ENCODE results near the gene LYZ.
"Not testable (repeated sequence)": the region's sequence is repeated elsewhere in the genome, so short reads cannot be mapped to it uniquely, and the experiment has no call there.

LYZ gene

DNA sequence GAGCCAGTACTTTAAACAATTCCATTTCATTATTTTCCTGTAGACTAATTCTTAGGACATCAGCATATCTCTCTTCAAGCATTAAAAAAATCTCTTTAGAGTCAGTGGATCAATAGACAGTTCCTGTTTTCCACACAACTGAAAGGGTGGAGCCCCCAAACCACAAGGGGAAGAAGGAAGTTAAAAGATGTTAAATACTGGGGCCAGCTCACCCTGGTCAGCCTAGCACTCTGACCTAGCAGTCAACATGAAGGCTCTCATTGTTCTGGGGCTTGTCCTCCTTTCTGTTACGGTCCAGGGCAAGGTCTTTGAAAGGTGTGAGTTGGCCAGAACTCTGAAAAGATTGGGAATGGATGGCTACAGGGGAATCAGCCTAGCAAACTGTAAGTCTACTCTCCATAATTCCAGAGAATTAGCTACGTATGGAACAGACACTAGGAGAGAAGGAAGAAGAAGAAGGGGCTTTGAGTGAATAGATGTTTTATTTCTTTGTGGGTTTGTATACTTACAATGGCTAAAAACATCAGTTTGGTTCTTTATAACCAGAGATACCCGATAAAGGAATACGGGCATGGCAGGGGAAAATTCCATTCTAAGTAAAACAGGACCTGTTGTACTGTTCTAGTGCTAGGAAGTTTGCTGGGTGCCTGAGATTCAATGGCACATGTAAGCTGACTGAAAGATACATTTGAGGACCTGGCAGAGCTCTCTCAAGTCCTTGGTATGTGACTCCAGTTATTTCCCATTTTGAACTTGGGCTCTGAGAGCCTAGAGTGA, at the start of gene LYZ:
Gene LYZ, plus strand, starts transcription at position 220 of the 777 bp plus-strand sequence. Its CDS starts 28 bp downstream, at position 248.
- DNase-seq, result no peak

DNA sequence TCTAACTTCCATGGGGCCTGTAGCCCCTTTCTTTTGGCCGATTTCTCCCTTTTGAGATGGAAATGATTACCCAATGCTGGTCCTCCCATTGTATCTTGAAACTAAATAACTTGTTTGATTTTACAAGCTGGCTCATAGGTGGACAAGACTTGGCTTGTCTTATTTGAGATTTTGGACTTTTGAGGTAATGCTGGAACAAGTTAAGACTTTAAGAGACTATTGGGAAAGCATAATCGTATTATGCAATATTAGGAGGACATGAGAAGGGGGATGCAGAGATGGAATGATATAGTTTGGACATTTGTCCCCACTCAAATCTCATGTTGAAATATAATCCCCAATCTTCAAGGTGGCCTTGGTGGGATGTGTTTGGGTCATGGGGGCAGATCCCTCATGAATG, 49.2 kb upstream of the LYZ start:
- DNase-seq, result no peak

DNA sequence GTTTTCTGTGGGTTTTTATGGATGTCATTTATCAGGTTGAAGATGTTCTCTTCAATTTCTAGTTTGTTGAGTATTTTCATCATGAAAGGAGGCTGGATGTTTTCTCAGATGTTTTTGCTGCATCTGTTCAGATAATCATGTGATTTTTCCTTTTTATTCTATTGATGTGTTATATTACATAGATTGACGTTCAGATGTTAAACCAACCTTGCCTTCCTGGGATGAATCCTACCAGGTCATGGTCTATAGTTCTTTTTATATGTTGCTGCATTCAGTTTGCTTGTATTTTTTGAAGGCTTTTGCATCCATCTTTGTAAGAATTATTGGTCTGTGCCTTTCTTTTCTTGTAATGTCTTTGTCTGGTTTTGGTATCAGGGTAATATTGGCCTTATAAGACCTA, 43.9 kb upstream of the LYZ start:
- DNase-seq, result no peak

DNA sequence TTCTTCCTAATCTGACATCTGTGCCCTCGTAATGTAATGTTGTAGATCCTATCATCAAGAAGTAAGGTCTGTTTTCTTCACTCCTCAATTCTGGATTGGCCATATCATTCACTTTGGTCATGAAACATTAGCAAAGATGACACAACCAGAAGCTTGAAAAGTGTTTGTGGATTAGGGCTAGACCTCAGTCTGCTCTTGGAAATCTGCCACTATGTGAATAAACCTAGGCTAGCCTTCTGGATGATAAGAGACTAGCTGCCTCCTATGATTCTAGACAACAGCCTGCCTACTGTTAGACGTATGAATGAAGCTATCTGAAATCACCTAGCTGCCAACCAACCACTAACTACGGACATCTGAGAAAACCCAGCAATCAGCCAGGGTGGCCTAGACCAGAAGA, 38.7 kb upstream of the LYZ start:
- DNase-seq, result no peak

DNA sequence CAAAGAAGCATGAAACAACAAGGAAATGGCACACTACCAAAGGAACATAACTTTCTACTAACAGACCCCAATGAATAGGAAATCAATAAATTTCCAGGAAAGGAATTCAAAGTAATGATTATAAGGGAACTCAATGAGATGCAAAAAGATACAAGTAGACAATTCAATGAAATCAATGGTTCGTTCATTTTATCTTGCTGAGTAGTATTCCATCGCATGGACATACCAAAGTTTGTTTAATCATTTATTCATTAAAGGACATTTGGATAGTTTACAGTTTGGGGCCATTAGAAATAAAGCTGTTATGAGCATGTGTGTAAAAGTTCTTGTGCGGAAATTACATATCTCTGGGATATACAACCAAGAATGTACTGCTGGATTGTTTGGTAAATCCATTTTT, 35.0 kb upstream of the LYZ start:
- no peak for DNase-seq

DNA sequence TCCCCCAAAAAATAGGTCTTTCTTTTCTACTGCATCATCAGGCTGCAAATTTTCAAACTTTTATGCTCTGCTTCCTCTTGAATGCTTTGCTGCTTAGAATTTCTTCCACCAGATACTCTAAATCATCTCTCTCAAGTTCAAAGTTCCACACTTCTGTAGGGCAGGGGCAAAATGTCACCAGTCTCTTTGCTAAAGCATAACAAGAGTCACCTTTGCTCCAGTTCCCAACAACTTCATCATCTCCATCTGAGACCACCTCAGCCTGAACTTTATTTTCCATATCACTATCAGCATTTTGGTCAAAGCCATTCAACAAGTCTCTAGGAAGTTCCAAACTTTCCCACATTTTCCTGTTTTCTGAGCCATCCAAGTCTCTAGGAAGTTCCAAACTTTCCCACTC, 31.4 kb upstream of the LYZ start:
- not testable (repeated sequence) for DNase-seq

DNA sequence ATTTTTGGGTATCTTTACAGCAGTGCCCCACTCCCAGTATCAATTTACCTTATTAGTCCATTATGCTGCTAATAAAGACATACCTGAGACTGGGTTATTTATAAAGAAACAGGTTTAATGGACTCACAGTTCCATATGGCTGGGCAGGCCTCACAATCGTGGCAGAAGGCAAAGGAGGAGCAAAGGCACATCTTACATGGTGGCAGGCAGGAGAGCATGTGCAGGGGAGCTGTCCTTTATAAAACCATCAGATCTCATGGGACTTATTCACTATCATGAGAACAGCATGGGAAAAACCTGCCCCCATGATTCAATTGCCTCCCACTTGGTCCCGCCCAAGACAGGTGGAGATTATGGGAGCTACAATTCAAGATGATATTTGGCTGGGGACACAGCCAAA, 30.9 kb upstream of the LYZ start:
- DNase-seq, result not testable (repeated sequence)

DNA sequence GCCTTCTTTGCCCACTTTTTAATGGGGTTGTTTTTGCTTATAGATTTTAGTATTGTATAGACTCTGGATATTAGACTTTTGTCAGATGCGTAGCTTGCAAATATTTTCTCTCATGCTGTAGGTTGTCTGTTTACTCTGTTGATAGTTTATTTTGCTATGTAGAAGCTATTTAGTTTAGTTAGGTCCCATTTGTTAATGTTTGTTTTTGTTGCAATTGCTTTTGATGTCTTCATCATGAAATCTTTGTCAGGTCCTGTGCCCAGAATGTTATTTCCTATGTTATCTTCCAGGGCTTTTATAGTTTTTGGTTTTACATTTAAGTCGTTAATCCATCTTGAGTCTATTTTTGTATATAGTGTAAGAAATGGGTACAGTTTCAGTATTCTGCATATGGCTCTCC, 30.0 kb upstream of the LYZ start:
- DNase-seq, result no peak

DNA sequence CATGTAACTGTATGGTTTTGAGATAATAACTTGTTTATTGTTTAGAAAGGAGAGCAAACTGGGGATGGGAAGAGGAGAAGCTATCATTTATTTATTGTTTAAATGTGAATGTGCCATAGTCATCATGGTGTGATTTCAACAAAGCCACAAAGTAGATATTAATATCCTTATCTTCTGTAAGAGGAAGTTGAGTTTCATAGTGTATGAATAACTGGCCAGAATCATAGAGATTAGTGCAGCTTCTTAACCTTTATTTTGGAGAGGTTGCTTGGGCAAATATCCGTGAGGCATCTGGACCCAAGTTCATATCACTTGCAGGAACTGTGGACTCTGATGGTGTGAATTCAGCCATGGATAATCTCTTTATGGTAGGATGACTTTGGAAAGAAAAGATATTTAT, 26.8 kb upstream of the LYZ start:
- no peak for DNase-seq

DNA sequence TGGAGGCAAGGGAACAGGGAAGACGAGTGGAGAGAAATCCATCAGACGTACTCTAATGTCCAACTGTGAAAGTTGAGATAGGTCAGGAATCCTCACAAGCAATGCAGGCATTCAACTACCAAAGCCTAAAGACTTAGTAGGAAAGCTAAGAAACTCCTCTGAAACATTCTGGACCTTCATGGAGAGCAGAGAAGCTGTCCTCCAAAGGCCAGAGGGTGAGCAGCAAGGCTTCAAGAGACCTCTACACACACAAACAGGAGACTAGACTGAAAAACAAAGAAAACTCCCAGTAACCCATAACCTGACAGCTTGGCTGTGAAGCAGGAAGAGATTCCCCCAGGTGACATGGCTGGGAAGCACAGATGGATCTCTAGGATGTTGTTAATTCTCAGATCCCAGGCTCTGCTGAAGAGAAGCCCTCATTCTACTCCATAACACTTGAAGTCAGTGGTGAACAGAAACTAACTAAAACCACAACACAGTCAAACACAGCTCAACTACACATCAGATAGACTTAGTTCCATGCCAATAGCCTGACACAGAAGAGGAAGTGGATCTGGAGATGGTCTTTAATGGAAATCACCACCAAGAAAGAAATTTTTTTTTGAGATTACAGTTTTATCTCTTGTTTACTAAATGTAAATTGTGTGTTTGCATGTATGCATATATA, 23.2 kb upstream of the LYZ start:
- DNase-seq, result no peak

DNA sequence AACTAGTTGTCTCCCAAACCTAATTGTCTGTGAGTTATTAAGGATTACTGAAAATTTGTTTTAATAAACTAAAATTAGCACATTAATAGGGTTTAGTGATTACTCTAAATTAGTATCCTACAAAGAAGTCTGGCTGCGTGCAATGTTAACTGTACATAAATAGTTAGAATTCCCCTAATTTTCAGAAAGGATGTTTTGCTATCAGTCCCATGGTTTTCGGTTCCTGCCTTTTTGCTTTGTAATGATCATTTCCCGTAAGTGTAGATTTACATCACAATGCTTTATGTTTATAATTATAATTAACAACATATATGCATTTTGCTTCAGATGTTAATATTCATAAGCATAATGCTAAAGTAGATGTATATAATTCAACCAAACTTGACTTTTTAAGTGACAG, 19.8 kb upstream of the LYZ start:
- no peak for DNase-seq

DNA sequence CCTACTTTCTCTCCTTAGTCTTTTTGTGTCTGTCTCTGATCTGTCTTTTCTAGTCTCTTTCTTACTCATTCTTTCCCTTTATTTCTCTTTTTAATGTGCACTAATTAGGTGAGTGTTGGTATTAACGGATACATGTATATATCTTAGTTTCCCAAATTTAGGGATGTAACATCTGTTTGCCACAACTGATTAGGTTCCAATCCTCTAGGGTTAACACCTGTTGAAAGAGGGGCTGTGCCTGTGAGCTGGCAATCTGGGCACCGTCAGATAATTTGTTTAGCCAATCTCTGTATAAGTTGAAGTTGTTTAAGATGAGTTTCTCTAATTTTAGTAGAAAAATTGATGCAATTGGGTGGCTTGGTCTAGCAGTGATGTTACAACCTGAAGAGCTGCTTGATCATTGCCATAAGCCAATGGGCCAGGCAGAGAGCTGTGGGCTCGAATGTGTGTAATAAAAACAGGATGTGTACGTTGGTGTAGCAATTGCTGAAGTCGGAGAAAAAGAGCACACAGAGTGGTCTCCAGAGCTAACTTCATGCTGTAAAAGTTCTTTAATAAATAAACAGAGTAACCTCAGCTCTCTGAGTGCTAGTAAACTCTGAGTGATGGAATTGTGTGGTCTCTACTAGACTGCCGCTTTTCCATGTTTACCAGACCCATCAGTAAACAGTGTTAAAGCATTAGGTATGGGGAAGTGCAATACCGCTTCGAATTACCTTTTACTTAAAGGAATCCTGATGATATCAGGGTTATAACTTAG, 18.3 kb upstream of the LYZ start:
- no peak for DNase-seq

DNA sequence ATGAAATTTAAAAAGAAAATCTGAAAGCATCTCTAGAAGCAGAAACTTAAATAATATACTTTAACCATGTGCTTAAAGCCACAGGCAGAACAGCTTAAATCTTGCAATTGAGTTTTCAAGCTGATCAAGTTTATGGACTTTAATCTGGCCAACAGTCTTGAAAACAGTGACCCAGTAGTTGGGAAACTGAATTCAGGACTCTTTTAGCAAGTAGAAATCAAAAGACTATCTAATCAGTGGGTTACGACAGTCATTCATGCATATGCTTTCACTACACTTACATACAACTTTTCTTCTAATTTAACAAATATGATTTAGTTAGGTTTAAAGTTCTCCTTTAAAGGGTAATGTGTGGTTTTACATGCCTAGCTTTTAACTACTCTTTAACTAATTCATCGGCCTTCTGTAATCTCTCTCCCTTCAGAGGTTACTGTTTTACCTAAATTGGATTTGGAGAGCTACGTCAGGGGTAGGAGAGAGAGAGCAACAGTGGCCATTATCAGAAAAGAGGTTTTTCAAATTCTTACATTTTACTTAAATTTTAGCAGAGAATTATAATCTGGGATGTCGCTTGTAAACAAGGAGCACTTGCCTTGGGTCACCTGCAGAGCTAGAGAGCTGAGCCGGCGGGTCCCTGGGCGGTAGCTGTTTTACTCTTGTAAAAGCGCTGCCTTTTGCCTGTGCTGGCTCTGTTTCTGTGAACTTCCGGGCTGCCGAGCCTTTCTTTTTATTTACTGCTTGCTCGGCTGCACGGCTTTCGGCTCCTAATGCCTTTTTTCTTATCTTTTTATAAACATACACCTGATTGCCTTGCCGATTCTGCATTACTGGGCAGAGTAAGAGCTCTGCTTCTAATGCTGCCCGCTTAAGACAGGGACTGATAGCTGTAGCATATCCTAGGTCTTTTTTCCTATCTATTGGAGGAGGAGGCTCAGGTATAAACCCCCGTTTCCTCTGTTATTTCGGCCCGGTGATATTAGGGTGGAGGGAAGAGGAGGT, 17.4 kb upstream of the LYZ start:
- no peak for DNase-seq

DNA sequence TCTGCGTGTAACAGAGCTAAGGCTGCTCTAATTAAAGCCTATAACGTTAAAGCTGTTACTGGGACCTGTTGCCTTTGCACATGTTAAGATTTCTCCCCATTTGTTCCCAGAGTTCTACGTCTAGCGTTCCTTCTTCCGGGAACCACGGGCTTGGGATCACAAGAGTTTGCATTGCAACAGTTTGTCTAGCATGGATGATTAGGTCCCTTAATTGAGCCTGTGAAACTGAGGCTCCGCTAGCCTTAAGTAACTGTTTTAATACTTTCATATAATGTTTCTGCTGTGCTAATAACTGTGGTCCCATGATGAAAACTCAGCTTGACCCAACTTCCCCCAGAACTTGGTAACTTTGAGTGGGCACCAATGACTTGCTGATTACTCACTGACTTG, 16.7 kb upstream of the LYZ start:
- no peak for DNase-seq

DNA sequence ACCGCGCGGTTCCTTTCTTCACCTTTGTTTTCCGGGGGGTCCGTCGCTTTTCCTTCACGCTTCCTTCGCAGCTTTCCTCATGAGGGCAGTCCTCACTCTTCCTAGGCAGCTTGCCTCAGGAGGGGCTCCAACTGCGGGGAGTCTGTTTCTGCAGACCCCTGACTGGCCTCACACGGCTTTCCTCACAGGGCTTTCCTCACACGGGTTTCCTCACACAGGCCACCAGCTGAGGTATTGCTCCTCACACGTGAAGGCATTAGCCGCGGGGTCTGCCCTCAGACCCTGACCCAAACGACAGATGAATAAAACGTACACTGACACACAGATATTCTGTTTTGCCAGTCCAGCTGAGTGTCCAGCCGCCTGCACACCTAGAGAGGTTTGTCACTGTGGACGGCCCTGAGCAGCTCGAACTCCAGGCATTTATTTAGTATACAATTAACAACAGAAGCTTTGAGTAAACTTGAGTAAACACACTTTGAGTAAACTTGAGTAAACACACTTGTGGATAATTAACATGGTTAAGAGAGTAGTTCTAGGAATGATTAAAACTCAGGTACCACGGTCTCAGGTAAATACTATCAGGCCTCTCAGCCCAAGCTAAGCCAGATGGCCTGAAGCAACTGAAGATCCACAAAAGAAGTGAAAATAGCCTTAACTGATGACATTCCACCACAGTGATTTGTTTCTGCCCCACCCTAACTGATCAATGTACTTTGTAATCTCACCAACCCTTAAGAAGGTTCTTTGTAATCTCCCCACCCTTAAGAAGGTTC, 16.1 kb upstream of the LYZ start:
- no peak for DNase-seq

DNA sequence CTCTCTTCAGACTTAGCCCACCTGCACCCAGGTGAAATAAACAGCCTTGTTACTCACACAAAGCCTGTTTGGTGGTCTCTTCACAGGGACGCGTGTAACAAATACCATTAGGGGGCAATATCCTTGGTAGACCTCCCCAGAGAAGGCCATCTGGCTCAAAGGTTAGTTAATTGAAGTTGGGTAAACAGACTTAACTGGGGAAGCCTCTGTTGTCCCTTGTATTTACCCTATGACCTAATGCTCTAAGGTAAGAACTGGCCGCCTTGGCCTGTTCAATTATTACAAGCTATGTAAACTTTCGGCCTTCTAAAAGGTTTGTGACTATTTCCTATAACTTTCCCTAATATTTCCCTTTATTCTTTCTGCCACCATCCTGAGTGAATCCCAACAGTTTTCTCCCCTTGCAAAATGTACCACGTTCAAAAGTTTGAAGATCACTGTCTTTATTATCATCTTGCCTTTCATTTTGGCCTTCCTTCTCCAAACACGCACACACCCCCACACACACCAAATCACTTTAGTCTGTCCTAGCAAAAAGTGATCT, 15.3 kb upstream of the LYZ start:
- no peak for DNase-seq

DNA sequence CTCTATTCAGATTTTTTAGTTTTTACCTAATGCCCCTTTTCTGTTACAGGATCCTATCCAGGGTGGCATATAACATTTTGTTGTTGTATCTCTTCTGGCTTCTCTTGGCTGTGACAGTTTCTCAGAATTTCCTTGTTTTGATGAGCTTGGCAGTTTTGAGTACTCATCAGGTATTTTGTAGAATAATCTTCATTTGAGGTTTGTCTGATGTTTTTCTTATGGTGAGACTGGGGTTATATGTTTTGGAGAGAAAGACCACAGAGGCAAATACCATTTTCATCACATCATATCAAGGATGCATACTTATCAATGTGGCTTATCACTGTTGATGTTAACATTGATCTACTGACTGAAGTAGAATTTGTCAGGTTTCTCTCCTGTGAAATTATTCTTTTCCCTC, 14.0 kb upstream of the LYZ start:
- no peak for DNase-seq

DNA sequence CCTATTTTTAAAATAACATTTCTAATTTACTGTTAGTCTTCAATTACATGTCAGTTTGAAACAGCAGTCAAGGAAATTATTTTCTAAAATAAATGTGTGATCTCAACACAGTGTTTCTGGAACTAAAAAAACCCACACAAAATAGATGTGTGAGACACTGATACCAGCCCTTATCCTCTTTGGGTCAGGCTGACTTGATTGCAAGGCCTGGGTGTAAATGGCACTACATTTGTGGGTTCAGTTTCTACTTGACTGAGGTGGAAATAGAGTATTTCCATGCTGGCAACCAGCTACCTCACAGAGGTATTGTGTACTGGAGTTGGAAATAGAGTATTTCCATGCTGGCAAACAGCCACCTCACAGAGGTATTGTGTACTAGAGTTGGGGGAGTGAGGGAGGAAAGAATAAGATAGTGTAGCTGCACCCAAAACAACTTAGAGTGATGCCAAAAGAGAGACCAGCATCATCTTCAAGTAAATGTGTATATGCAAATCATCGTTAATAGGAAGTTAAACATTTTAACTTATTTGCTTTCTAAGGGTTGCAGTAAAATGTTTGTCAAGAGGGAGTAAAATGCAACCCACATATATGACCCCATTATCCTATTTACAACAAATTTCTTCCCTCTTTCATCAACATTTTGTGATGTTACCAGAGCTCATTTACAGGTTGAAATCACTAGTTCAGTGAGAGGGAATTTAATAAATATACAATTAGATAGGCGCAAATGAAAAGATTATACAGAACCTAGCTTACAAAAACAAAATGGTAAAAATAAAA, 10.7 kb upstream of the LYZ start:
- no peak for DNase-seq

DNA sequence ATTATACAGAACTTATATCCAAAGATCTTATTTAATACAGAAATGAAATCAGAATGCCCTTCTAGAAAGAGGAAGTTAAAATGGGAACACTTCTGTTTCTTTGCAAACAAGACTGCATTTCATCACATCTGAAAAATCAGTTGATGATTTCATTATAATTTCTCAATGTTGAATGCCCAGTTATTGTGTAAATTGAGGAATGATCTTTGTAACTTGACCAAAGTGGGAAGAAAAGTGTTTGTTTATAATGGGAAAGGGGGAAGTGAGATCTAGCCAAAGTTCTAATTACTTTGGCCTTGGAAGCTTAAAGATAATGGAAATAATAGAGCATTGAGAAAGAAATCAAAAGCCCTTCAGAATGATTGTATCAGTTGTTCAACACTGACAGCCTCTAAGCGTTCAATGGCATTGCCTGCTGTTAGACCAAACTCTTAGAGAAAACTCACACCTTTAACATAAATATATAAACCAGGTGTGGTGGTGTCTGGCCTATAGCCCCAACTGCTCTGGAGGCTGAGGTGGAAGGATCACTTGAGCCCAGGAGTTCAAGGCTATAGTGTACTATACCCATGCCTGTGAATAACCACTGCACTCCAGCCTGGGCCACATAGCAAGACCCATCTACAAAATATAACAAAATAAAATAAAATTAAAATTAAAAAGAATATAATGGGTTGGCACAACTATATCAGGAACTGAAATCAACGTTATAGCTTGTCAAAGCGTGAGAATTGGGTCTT, 9.9 kb upstream of the LYZ start:
- DNase-seq, result no peak

DNA sequence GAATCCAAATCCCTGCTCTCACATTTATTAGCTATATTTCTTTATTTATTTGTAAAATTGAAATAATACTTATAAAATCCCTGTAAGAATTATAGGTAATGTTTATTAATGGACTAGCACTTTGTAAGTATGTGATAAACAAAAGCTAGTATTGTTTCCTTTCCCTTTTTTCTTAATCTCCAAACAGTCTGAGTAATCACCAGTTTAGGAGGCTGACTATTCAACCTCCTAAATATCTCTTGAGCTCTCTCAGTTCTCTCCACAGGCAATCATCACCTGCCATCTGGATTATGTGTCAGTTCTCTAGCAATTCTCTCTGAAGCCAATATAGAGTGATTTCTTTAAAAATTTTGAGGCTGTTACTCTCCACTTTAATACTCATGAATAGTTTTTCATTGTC, 9.2 kb upstream of the LYZ start:
- DNase-seq, result no peak
